GM19467 (cell line): ENCODE measurements around the gene INPP1.
A peak's percentile ranks its signal among the peaks of the same experiment; 100 is the strongest.
"Not testable (repeated sequence)": the region's sequence is repeated elsewhere in the genome, so short reads cannot be mapped to it uniquely, and the experiment has no call there.

Experiments used
- ATAC-seq: cut with Tn5 transposase; IDR thresholded peaks from one replicate; pipeline ENCODE4 v1.9.1; 2021; ENCODE audit warnings: mild to moderate bottlenecking, moderate library complexity; ENCODE audit not compliant: unreplicated experiment

Gene INPP1, protein sequence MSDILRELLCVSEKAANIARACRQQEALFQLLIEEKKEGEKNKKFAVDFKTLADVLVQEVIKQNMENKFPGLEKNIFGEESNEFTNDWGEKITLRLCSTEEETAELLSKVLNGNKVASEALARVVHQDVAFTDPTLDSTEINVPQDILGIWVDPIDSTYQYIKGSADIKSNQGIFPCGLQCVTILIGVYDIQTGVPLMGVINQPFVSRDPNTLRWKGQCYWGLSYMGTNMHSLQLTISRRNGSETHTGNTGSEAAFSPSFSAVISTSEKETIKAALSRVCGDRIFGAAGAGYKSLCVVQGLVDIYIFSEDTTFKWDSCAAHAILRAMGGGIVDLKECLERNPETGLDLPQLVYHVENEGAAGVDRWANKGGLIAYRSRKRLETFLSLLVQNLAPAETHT

DNA sequence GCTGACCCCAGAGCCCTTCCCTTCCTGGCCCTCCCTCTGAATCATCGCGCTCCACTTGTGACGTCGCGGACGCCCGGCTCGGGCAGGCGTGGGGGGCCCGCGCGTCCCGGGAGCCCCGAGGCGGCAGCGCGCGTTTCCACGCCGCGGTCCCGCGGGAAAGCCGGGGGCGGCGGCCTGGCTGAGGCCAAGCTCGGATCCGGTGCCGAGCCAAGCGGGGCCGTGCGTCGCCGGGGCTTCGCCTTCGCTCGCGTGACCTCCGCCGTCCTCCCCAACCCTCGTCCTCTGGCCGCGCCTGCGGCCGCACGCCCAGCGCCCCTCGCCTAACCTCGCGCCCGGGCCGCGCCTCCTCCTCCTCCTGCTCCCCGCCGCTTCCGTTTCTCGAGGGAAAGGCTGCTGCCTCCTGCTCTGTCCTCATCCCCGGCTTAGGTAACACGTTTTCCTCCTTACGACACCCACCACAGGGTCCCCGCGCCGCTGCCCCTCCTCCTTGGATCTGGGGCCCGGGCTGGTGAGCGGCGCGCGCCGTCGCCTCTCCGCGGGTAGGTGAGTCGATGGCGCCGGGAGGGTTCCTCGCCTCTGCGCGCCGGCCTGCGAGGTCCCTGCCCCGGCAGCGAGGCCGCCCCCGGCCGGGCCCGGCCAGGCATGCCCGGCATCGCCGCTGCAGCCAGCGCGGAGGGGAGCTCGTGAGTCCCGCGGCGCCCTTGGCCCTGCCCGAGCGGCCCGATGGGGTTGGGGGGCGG is at the start of gene INPP1:
INPP1 (plus strand) TSS at position 54 of the 740 bp plus-strand sequence. CDS start 16,514 bp downstream, outside the sequence.
- ATAC-seq, result peak; percentile 49

GRCh38 chr2:190297880-190298279 is 45.5 kb upstream of the INPP1 start:
- ATAC-seq, result not testable (repeated sequence)

DNA sequence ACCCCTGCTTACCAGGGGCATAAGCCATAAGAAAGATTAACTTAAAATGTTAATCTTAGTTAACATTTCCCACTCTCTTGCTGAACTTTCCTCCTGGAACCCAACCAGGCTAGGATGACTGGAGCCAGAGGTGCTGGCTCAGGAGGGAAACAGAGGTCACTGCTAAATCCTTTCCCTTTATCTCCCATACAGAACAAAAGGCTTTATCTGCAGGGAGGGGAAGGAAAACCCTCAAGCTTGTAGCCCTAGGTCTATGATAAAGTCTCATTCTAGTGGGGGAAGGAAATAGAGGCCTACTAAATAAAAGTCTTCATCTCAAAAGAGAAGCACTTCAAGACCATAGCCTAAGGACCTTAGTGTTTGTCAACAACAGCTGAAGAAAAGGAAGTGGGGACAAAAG is 42.4 kb upstream of the INPP1 start:
- ATAC-seq, result no peak

DNA sequence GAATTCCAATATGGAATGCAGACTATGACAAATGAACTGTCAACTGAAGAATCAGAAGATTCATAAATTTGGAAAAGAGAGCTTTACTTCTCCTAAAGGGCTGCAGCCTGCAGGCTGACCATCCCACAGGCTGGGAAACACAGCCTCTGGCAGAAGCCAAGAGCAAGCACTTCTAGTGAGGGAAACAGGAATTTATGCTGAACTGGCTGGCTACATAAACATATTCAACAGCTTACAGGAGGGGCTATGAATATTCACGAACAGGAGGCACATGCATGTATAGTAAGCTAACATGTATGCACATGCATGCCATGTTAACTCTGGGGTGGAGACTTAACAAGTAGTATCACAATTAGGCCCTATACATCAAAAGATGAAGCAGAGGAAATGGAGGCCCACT is 41.3 kb upstream of the INPP1 start:
- ATAC-seq, result no peak

- ATAC-seq, result no peak
Measured at GRCh38 chr2:190303647-190304046, 39.7 kb upstream of the INPP1 start.

DNA sequence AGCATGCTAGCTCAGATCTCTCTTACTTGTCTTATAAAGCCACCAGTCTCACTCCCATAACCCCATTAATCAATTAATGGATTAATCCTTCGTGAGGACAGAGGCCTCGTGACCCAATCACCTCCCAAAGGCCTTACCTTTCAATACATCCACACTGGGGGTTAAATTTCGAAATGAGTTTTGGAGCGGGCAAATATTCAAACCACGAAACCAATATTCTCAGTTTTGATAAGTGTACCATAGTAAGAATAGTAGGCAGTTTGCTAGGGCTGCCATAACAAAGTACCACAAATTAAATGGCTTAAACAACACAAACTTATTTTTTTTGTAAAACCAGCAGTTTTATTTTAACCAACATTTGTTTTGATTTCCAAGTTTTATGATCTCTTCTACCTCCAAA is 39.0 kb upstream of the INPP1 start:
- no peak for ATAC-seq

- no peak for ATAC-seq
Measured at GRCh38 chr2:190308031-190308430, 35.4 kb upstream of the INPP1 start.

DNA sequence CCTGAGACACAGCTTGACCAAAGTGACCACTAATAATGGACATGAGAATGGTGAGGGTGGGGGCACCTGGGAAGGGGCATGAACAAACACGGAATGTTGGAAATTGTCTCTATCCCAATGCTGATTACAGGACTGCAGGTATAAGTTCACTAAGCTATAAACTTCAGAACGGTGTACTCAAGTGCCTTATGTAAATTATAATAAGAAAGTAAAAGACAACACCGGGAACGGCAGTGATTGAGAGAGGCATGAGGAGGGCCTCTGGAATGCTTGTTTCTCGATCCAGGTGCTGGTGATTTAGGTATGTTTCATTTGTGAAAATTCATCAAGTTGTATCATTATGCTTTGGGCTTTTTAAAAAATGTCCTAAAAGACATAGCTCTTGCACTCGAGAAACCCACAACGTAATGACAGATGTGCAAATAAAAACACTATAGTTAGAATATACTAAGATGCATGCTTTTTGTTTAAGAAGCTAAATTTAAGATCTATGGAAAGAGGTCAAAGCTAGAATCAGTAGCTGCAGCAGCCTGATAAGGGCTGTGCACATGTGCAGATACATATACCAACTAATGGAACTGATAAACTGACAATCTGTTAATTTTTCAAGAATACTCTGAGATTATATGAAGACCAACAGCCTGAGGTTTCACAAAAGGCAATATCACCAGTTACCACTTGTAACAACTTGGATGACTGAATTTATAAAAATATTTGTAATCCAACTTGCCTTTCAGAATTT is 31.3 kb upstream of the INPP1 start:
- no peak for ATAC-seq

DNA sequence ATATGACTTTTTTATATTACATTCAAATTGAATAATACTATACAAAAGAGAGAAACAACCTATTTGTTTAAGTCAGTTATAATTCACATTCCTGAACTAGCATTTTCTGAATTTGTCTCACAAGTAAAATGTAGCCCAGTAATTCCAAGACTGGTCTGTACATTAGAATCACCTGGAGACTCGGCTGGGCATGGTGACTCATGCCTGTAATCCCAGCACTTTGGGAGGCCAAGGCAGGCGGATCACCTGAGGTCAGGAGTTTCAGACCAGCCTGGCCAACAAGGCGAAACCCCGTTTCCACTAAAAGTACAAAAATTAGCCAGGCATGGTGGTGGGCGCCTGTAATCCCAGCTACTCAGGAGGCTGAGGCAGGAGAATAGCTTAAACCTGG is 30.8 kb upstream of the INPP1 start:
- ATAC-seq, result not testable (repeated sequence)

DNA sequence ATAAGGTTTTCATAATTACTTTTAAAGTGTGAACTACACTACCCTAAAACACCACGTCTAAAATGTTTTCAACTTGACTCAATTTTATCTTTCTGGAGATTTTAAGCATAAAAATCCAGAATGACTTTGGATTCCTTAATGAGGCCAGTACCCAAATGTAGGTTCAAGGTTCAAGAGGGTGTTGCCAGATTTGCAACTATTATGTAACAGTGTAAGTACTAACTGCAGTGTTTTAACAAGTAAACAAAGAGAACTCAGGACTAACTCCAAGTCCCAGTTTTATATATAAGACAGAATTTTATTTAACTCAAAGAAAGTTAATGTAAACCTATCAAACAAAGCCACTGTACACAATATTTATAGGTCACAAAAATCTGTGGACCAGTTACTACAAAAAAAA is 29.5 kb upstream of the INPP1 start:
- ATAC-seq, result no peak

- no peak for ATAC-seq
Measured at GRCh38 chr2:190315273-190315672, 28.1 kb upstream of the INPP1 start.

GRCh38 chr2:190318514-190318913 is 24.9 kb upstream of the INPP1 start:
- ATAC-seq, result no peak

DNA sequence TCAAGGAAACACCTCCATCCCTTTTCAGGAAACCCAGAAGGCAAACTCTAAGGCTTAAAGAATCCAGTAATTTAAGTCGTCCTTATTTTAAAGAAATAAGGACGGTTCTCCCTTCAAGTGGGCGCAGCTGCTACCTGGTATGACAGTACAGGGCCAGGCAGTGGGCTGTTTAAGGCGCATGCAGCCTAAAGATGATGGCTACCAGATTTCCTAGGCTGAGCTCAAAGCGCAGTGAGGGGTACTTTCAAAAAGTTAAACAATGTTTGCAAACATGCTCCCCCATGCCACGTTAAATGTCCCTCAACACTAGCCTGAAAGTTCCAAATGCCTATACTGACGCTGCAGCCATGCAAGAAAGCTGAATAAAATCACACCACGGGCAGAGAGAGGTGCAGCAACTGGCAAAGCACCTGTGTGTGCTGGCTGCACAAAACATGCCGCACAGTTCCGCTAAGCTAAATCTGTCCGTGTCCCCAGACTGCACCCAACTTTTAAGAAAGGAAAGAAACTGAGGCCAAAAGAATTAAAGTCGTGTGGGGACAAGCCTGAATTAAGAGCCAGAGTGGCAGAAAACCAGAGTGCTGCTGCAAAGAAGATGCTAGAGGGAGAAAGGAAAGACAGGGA is 24.3 kb upstream of the INPP1 start:
- ATAC-seq, result peak; percentile 31

DNA sequence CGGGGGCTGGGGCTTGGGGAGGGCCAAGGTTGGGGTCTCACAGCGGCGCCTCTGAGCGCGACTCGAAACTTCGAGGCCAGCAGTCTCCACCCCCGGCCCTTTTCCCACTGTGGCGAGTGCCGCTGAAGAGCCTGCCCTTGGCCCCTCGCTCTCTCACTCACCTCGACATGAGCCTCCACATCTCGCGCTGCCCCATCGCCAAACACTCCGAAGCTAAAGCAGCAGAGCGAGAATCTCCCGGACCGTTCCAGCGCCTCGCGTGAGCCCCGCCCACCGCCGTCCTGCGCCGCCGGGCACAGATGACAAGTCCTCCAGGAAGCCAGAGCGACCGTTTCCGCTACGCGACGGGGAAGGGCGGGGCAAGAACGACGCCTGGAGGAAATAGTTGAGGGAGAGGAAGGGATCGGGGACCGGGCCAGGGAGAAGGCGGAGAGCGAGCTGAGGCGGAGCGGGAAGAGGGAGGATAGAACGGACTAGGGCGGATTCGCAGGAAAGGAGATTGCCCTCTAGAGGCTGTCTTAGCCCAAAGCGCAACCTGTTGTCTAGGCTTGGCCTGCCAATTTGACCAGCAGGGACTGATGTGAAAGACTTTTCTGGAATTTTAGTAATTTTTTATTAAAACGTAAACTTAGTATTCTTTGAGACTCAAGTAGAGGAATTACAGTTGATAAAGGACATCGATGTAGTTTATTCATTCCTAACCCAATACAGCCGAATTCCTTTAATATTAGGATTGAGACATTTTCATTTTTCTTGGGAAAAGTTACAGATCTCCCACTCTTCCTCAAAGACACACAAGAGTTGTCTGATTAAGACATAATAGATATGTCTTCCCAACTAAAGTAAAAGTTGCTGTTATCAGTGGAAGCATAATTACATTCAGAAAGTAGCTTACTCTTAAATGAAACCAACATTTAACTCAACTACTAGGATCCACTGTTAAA is 23.6 kb upstream of the INPP1 start, which contains the start of gene HIBCH:
HIBCH (minus strand) TSS at position 272 of the 944 bp plus-strand sequence; CDS start at position 196, 76 bp downstream.
- peak; percentile 94 for ATAC-seq

DNA sequence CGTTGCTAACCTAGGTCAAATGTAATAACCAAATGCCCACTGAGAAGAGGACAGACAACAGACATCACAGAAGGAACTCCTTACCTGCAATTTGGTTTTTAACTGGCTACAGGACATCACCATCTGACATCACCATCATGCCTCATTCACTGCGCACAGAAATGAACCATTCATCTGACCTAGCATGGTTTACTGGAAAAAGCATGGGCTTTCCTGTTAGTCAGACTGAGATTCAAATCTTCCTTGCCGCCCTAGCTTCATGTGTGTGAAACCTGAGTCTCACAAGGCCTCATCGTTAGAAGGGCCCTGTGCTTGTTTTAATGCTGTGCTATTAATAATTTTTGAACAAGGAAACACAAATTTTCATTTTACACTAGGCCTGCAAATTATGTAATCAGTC is 22.7 kb upstream of the INPP1 start:
- no peak for ATAC-seq

GRCh38 chr2:190323406-190323805 is 20.0 kb upstream of the INPP1 start:
- no peak for ATAC-seq

DNA sequence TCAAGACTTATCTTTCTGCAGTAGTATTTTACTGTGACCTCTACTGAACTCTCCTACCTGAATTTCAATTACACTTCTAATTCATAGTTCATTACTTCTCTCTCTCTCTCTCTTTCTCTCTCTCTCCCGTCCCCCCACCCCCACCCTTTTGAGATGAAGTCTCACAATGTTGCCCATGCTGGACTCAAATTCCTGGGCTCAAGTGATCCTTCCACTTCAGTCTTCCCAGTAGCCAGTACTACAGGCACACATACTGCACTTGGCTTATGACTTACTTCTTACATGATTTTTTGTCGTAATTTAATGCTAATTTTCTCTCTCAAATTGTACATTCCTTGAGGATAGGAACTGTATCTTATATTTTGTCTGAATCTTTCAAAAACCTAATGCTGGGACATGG is 17.8 kb upstream of the INPP1 start:
- ATAC-seq, result no peak

DNA sequence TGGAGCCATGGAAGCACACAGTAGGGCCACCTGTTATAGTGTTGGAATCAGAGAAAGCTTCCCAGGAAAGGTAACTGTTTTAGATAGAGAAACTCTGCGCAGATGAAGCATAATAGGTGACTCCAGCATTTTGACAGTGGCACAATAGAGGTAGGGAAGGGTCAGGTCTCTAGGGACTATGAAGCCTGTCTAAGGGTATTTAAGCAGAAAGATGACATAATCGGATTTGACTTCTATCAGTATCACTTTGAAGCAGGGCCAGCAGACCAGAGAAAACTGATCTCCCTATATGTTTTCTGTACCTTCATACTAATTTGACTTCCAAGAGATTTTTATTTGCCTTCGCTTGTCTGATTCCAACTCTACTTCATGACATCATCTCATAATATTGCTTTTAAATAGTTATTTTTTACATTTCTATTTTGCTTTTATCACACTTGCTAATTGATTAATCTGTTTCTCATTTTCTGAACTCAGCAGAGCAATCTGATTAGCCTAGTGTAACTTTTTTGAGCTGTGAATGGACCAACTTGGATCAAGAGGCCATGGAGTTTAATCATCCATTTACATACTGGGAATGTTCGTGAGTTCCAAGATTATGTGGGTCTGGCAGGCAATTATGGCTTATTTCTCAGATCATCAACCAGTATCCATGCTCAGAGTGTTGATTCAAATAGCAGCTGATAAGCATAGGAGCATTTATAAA is 15.4 kb upstream of the INPP1 start:
- no peak for ATAC-seq

- no peak for ATAC-seq
Measured at GRCh38 chr2:190328573-190329147, 14.7 kb upstream of the INPP1 start.
